Transverse colon (tissue), 3 donors: ENCODE data around the gene VAPB.

Source experiments
- CTCF ChIP-seq, 5 experiments: fragments of 200-600 bp in 3 of 5; fragments of 450-650 bp in 2 of 5; sonication (generic) in 3 of 5; IDR thresholded peaks; 1 replicate in 2 of 5; 2 replicates in 3 of 5; pipeline ENCODE4 v1.5.1; 2016 to 2017; ENCODE audit warnings: antibody characterized with exemption in 5 of 5, inconsistent platforms in 3 of 5, mild to moderate bottlenecking in 2 of 5, moderate library complexity in 1 of 5
- EP300 ChIP-seq: sonication (generic); formaldehyde crosslinking; IDR thresholded peaks from one replicate; pipeline ENCODE4 v1.6.1; 2017; ENCODE audit warnings: antibody characterized with exemption, low read depth
- POLR2A ChIP-seq: fragments of 450-650 bp; IDR thresholded peaks from one replicate; pipeline ENCODE4 v1.6.1; 2016; ENCODE audit warnings: antibody characterized with exemption, mild to moderate bottlenecking, moderate library complexity

- TF ChIP-seq EP300: no peak
- TF ChIP-seq POLR2A: no peak
- TF ChIP-seq CTCF (IDR thresholded peaks at IDR 0.05): no peak
Measured at GRCh38 chr20:58429303-58429702, 40.3 kb downstream of the VAPB start.
